SK-N-SH (cell line): ENCODE data around the gene ZNF766. TPM values are rescaled to one million over a fixed set of nuclear protein-coding genes. Genes with fewer than 3 reads are reported as not detected.

Source experiments
- CTCF ChIA-PET: fragments of 300-600, 350-600 bp; formaldehyde crosslinking; extraction: SDS; loops from one replicate; lab custom pipeline; 2021; lab: Yijun Ruan, JAX
- POLR2A ChIA-PET: fragments of 350-600 bp; sonication (Branson Sonifier 250); formaldehyde crosslinking; extraction: SDS; loops from one replicate; lab custom pipeline; 2020; ENCODE audit warnings: antibody characterized with exemption, inconsistent platforms; lab: Yijun Ruan, JAX
- DNase-seq: peaks from one replicate; pipeline ENCODE4 v3.0.0; 2012
- H2AFZ ChIP-seq: fragments of 200-600 bp; sonication (generic); 2 replicates; pipeline ENCODE4 v1.8.1; 2016; ENCODE audit warnings: antibody characterized with exemption, mild to moderate bottlenecking, low read depth
- H3F3A ChIP-seq: fragments of 200-600 bp; sonication (generic); replicated peaks from 2 replicates; pipeline ENCODE3; 2016; ENCODE audit warnings: antibody characterized with exemption, mild to moderate bottlenecking; ENCODE audit not compliant: insufficient read depth
- H3K27ac ChIP-seq, 2 experiments: fragments of 200-500 bp in 1 of 2; fragments of 200-600 bp in 1 of 2; sonication (Bioruptor generic) in 1 of 2; sonication (generic), shearing (Covaris generic) in 1 of 2; 2 replicates each; pipeline versions ENCODE4 v1.5.1 to v1.6.1; 2014 to 2016; ENCODE audit warnings: low read depth in 2 of 2, inconsistent platforms in 1 of 2, low read length in 1 of 2, mild to moderate bottlenecking in 1 of 2, mixed read lengths in 1 of 2
- H3K27me3 ChIP-seq: fragments of 200-600 bp; sonication (generic), shearing (Covaris generic); 2 replicates; pipeline ENCODE4 v1.6.1; 2016; ENCODE audit warnings: mixed run types; ENCODE audit not compliant: insufficient read depth
- H3K36me3 ChIP-seq, 2 experiments: fragments of 200-500 bp in 1 of 2; fragments of 200-600 bp in 1 of 2; sonication (Bioruptor generic) in 1 of 2; sonication (generic) in 1 of 2; replicated peaks in 1 of 2; 2 replicates each; pipeline versions ENCODE3 to v1.5.1; 2014 to 2016; ENCODE audit warnings: low read length in 1 of 2, mild to moderate bottlenecking in 1 of 2; ENCODE audit not compliant: insufficient read depth in 2 of 2, control insufficient read depth in 1 of 2
- H3K4me1 ChIP-seq, 2 experiments: fragments of 200-500 bp in 1 of 2; fragments of 200-600 bp in 1 of 2; sonication (Bioruptor generic) in 1 of 2; sonication (generic), shearing (Covaris generic) in 1 of 2; 2 replicates each; pipeline versions ENCODE4 v1.5.1 to v1.6.1; 2014 to 2016; ENCODE audit warnings: low read depth in 1 of 2, low read length in 1 of 2, mixed run types in 1 of 2; ENCODE audit not compliant: insufficient read depth in 2 of 2, control insufficient read depth in 1 of 2
- H3K4me2 ChIP-seq: fragments of 200-600 bp; sonication (generic), shearing (Covaris generic); 2 replicates; pipeline ENCODE4 v1.6.1; 2017; ENCODE audit warnings: mixed run types
- H3K4me3 ChIP-seq, 2 experiments: fragments of 200-500 bp in 1 of 2; fragments of 200-600 bp in 1 of 2; sonication (Bioruptor generic) in 1 of 2; sonication (generic), shearing (Covaris generic) in 1 of 2; 2 replicates each; pipeline versions ENCODE4 v1.5.1 to v1.8.1; 2014 to 2016; ENCODE audit warnings: low read depth in 2 of 2, inconsistent platforms in 1 of 2, low read length in 1 of 2, mild to moderate bottlenecking in 1 of 2, mixed read lengths in 1 of 2, moderate library complexity in 1 of 2
- H3K79me2 ChIP-seq: fragments of 200-600 bp; sonication (generic); 2 replicates; pipeline ENCODE4 v1.8.1; 2017; ENCODE audit warnings: mild to moderate bottlenecking; ENCODE audit not compliant: insufficient read depth
- H3K9ac ChIP-seq: fragments of 200-600 bp; sonication (generic); 2 replicates; pipeline ENCODE4 v1.6.1; 2017; ENCODE audit warnings: mixed run types
- H3K9me2 ChIP-seq: fragments of 200-600 bp; sonication (generic); 2 replicates; pipeline ENCODE4 v1.6.1; 2017; ENCODE audit warnings: mixed run types
- H3K9me3 ChIP-seq: fragments of 200-600 bp; sonication (generic); 2 replicates; pipeline ENCODE4 v1.6.1; 2017; ENCODE audit warnings: mixed run types, mild to moderate bottlenecking, moderate library complexity
- H4K20me1 ChIP-seq: fragments of 200-600 bp; sonication (generic); 2 replicates; pipeline ENCODE4 v1.6.1; 2017; ENCODE audit warnings: mild to moderate bottlenecking, mixed run types; ENCODE audit not compliant: insufficient read depth
- EP300 ChIP-seq, 2 experiments: IDR thresholded peaks; 2 replicates each; pipeline versions ENCODE4 v1.4.0 to v1.6.1; 2012; ENCODE audit warnings: borderline replicate concordance in 1 of 2, low read depth in 1 of 2, low read length in 1 of 2
- FOXM1 ChIP-seq: IDR thresholded peaks from 2 replicates; pipeline ENCODE4 v1.4.0; 2012; ENCODE audit warnings: low read depth, mild to moderate bottlenecking
- GATA2 ChIP-seq: sonication (generic); formaldehyde crosslinking; IDR thresholded peaks from 2 replicates; pipeline ENCODE4 v1.5.0; 2020; ENCODE audit warnings: mild to moderate bottlenecking, missing genetic modification reagents
- MXI1 ChIP-seq: IDR thresholded peaks from 2 replicates; pipeline ENCODE4 v1.6.1; 2012; ENCODE audit warnings: mild to moderate bottlenecking, low read depth, low read length, improper control_type of control experiment
- NFIC ChIP-seq: IDR thresholded peaks from 2 replicates; pipeline ENCODE4 v1.4.0; 2012; ENCODE audit warnings: borderline replicate concordance
- NRF1 ChIP-seq: IDR thresholded peaks from 2 replicates; pipeline ENCODE4 v1.6.1; 2012; ENCODE audit warnings: low read depth, mild to moderate bottlenecking, low read length
- RAD21 ChIP-seq: IDR thresholded peaks from 2 replicates; pipeline ENCODE4 v1.6.1; 2012; ENCODE audit warnings: mild to moderate bottlenecking, low read length
- RCOR1 ChIP-seq: fragments of 150-350 bp; IDR thresholded peaks from 2 replicates; pipeline ENCODE4 v1.6.1; 2017; ENCODE audit warnings: antibody characterized with exemption, low read length
- RFX5 ChIP-seq: IDR thresholded peaks from 2 replicates; pipeline ENCODE4 v1.6.1; 2012; ENCODE audit warnings: mild to moderate bottlenecking, improper control_type of control experiment, low read length
- SIN3A ChIP-seq: IDR thresholded peaks from 2 replicates; pipeline ENCODE4 v1.6.1; 2012; ENCODE audit warnings: low read depth, mild to moderate bottlenecking, low read length, moderate library complexity, borderline replicate concordance
- SMC3 ChIP-seq: IDR thresholded peaks from 2 replicates; pipeline ENCODE4 v1.6.1; 2012; ENCODE audit warnings: low read depth, low read length, improper control_type of control experiment
- TCF12 ChIP-seq: IDR thresholded peaks from 2 replicates; pipeline ENCODE4 v1.4.0; 2012
- TEAD4 ChIP-seq: IDR thresholded peaks from 2 replicates; pipeline ENCODE4 v1.4.0; 2012; ENCODE audit warnings: mild to moderate bottlenecking, borderline replicate concordance; ENCODE audit not compliant: insufficient read depth
- WGBS: methylation state at CpG from one replicate; pipeline ENCODE4 v1.1.6; 2017; ENCODE audit warnings: low lambda C conversion rate; 5-methylcytosine and 5-hydroxymethylcytosine counted together
- polyA plus RNA-seq, 3 experiments: library from polyadenylated mRNA; depleted of rRNA; stranded (reverse); fragments of >200 nt; gene quantifications; 2 replicates each; pipeline ENCODE4 v1.2.3, GENCODE V29; 2012
- TF ChIP-seq, protein P1 (sequence below): fragments of 150-350 bp; IDR thresholded peaks from 2 replicates; pipeline ENCODE4 v1.6.1; 2016; ENCODE audit warnings: mild to moderate bottlenecking, low read depth, low read length
- TF ChIP-seq, protein P2 (sequence below): fragments of 200-600 bp; sonication (generic); IDR thresholded peaks from 2 replicates; pipeline ENCODE4 v1.6.1; 2017; ENCODE audit warnings: antibody characterized with exemption, mild to moderate bottlenecking, moderate library complexity
- TF ChIP-seq, protein P3 (sequence below): IDR thresholded peaks from 2 replicates; pipeline ENCODE4 v1.4.0; 2012; ENCODE audit warnings: low read depth

The ZNF766 gene
- polyA plus RNA-seq, 1 of the 3 experiments (the other 2 are of a cell fraction), result 3.9 TPM

- ChIA-PET POLR2A (no interaction called here), CTCF (no interaction called here)
- no peak overlapping the region for H3K9ac ChIP-seq
- H3K27ac ChIP-seq, result no peak overlapping the region
- DNase-seq, result no peak
- no peak overlapping the region for H3K4me3 ChIP-seq
- peaks cover 100% of the 10 kb centered on the region for H3K79me2 ChIP-seq
- WGBS, result 93% methylated on average over 5 of the region's 6 CpGs
- H3K36me3 ChIP-seq, result peaks cover 0 to 43% of the 10 kb centered on the region in 2 experiments
- no peaks in the 10 kb centered on the region for H3K9me2 ChIP-seq
- no peak overlapping the region for H3K4me2 ChIP-seq
- TF ChIP-seq, protein P1, sequence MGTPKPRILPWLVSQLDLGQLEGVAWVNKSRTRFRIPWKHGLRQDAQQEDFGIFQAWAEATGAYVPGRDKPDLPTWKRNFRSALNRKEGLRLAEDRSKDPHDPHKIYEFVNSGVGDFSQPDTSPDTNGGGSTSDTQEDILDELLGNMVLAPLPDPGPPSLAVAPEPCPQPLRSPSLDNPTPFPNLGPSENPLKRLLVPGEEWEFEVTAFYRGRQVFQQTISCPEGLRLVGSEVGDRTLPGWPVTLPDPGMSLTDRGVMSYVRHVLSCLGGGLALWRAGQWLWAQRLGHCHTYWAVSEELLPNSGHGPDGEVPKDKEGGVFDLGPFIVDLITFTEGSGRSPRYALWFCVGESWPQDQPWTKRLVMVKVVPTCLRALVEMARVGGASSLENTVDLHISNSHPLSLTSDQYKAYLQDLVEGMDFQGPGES, result no peak
- TF ChIP-seq SMC3 (no peak), RAD21 (no peak), TCF12 (no peak), GATA2 (CRISPR knock-in tag) (no peak), RCOR1 (no peak), SIN3A (no peak), RFX5 (no peak), NRF1 (no peak)
- TF ChIP-seq, protein P2, sequence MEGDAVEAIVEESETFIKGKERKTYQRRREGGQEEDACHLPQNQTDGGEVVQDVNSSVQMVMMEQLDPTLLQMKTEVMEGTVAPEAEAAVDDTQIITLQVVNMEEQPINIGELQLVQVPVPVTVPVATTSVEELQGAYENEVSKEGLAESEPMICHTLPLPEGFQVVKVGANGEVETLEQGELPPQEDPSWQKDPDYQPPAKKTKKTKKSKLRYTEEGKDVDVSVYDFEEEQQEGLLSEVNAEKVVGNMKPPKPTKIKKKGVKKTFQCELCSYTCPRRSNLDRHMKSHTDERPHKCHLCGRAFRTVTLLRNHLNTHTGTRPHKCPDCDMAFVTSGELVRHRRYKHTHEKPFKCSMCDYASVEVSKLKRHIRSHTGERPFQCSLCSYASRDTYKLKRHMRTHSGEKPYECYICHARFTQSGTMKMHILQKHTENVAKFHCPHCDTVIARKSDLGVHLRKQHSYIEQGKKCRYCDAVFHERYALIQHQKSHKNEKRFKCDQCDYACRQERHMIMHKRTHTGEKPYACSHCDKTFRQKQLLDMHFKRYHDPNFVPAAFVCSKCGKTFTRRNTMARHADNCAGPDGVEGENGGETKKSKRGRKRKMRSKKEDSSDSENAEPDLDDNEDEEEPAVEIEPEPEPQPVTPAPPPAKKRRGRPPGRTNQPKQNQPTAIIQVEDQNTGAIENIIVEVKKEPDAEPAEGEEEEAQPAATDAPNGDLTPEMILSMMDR, result no peak
- TF ChIP-seq, all 33 proteins: peak for 0
- Histone ChIP-seq H3K4me1 (no peaks in the 10 kb centered on the region), H3K27me3 (no peaks in the 10 kb centered on the region), H3K9me3 (no peaks in the 10 kb centered on the region), H2AFZ (no peak overlapping the region), H4K20me1 (no peaks in the 10 kb centered on the region), H3F3A (no peaks in the 10 kb centered on the region)
Observed at GRCh38 chr19:52277471-52277870, 8.1 kb downstream of the ZNF766 start.

DNA sequence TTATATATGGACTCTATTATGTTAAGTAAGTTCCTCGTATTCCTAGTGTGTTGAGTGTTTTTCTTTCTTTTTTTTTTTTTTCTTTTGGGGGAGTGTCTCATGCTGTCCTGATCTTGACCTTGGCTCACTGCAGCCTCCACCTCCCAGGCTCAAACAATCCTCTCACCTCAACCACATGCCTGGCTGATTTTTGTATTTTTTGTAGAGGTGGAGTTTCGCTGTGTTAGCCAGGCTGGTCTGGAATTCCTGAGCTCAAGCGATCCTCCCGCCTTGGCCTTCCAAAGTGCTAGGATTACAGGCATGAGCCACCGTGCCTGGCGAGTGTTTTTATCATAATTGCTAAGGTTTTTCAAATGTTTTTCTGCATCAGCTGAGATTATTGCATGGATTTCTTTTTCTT lies 16.9 kb downstream of the ZNF766 start:
- H3K4me1 ChIP-seq, result no peaks in the 10 kb centered on the region
- no peak for DNase-seq
- H3K36me3 ChIP-seq, result peaks cover 37 to 80% of the 10 kb centered on the region in 2 experiments
- H2AFZ ChIP-seq, result no peak overlapping the region
- H3K4me2 ChIP-seq, result no peak overlapping the region
- H3K79me2 ChIP-seq, result peaks cover 29% of the 10 kb centered on the region
- H4K20me1 ChIP-seq, result no peaks in the 10 kb centered on the region
- no peaks in the 10 kb centered on the region for H3K27me3 ChIP-seq
- ChIA-PET CTCF (no interaction called here), POLR2A (no interaction called here)
- no peak overlapping the region for H3K4me3 ChIP-seq
- no peaks in the 10 kb centered on the region for H3K9me3 ChIP-seq
- 96% methylated on average over 6 of the region's 6 CpGs for WGBS
- no peaks in the 10 kb centered on the region for H3K9me2 ChIP-seq
- H3F3A ChIP-seq, result peaks cover 5% of the 10 kb centered on the region
- no peak for TF ChIP-seq NFIC
- TF ChIP-seq, protein P2, result no peak
- no peak for TF ChIP-seq FOXM1
- no peak for TF ChIP-seq TCF12
- TF ChIP-seq RFX5, result no peak
- TF ChIP-seq, protein P3, sequence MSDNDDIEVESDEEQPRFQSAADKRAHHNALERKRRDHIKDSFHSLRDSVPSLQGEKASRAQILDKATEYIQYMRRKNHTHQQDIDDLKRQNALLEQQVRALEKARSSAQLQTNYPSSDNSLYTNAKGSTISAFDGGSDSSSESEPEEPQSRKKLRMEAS, result no peak
- TF ChIP-seq EP300 (IDR thresholded peaks at IDR 0.05; ENCODE audit: borderline replicate concordance in 1 of 2, low read depth in 1 of 2, low read length in 1 of 2), result no peak
- no peak for TF ChIP-seq TEAD4
- no peak for TF ChIP-seq MXI1
- no peak overlapping the region for H3K9ac ChIP-seq
- H3K27ac ChIP-seq, result no peak overlapping the region
